Tibial artery (tissue), 4 donors: ENCODE measurements around the gene EXOSC1.

Source experiments
- DNase-seq, 2 donors: peaks; one replicate each; pipeline ENCODE4 v3.0.0-alpha.2; 2019
- H3K27ac ChIP-seq, 2 donors: fragments of 200-600 bp; sonication (generic) in 1 of 2; 1 replicate in 1 of 2; 2 replicates in 1 of 2; pipeline ENCODE4 v1.5.1; 2018 to 2019; ENCODE audit warnings: mild to moderate bottlenecking in 1 of 2
- H3K27me3 ChIP-seq, 2 donors: fragments of 200-600 bp; sonication (generic) in 1 of 2; one replicate each; pipeline versions ENCODE4 v1.5.1 to v1.6.0; 2016 to 2019
- H3K36me3 ChIP-seq, 3 donors: fragments of 200-600 bp; sonication (generic) in 2 of 3; one replicate each; pipeline ENCODE4 v1.5.1; 2016 to 2019; ENCODE audit warnings: mild to moderate bottlenecking in 2 of 3
- H3K4me1 ChIP-seq, 4 donors: fragments of 200-600 bp; sonication (generic) in 2 of 4; 1 replicate in 3 of 4; 2 replicates in 1 of 4; pipeline ENCODE4 v1.5.1; 2016 to 2019
- H3K4me3 ChIP-seq, 2 donors: fragments of 200-600 bp; sonication (generic) in 1 of 2; 1 replicate in 1 of 2; 2 replicates in 1 of 2; pipeline ENCODE4 v1.5.1; 2018 to 2019; ENCODE audit warnings: mild to moderate bottlenecking in 2 of 2
- H3K9me3 ChIP-seq, 3 donors: fragments of 200-600 bp; sonication (generic) in 1 of 3; one replicate each; pipeline ENCODE4 v1.5.1; 2016 to 2019
- intact Hi-C: fragments of 100-400 bp; cut with DNase I; formaldehyde crosslinking; loops from one replicate; pipeline ENCODE4 v1.15.0; 2023; ENCODE audit warnings: low total_unique reads
- TF ChIP-seq, protein P1 (sequence below), 2 experiments: fragments of 200-600 bp in 1 of 2; fragments of 450-650 bp in 1 of 2; IDR thresholded peaks; one replicate each; pipeline ENCODE4 v1.5.1; 2017 to 2019; ENCODE audit warnings: antibody characterized with exemption in 2 of 2, mild to moderate bottlenecking in 1 of 2, moderate library complexity in 1 of 2

Gene EXOSC1

DNA sequence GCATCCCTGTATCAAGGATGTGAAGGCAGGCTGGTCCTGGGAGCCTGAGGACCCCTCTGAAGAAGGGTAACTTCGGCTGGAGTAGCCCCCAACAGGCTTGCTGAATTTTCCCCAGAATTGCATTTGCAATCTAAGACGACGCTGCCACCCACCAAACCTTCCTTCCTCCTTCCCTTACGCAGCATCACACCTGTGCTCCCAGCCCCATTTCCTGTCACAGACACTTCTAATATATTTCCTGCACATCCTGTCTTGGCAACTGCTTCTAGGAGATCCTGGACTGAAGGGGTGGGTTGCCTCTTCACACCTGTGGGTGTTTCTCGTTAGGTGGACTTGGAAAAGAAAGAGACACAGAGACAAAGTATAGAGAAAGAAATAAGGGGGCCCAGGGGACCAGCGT lies 29.2 kb downstream of the EXOSC1 start:
- Histone ChIP-seq H3K4me1 (no peaks in the 10 kb centered on the region), H3K36me3 (no peaks in the 10 kb centered on the region), H3K27me3 (no peaks in the 10 kb centered on the region), H3K9me3 (no peaks in the 10 kb centered on the region), H3K4me3 (no peak overlapping the region), H3K27ac (no peak overlapping the region)
- intact Hi-C loops = no loop called here
- no peak for DNase-seq
- TF ChIP-seq, protein P1, sequence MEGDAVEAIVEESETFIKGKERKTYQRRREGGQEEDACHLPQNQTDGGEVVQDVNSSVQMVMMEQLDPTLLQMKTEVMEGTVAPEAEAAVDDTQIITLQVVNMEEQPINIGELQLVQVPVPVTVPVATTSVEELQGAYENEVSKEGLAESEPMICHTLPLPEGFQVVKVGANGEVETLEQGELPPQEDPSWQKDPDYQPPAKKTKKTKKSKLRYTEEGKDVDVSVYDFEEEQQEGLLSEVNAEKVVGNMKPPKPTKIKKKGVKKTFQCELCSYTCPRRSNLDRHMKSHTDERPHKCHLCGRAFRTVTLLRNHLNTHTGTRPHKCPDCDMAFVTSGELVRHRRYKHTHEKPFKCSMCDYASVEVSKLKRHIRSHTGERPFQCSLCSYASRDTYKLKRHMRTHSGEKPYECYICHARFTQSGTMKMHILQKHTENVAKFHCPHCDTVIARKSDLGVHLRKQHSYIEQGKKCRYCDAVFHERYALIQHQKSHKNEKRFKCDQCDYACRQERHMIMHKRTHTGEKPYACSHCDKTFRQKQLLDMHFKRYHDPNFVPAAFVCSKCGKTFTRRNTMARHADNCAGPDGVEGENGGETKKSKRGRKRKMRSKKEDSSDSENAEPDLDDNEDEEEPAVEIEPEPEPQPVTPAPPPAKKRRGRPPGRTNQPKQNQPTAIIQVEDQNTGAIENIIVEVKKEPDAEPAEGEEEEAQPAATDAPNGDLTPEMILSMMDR (IDR thresholded peaks at IDR 0.05) = no peak

DNA sequence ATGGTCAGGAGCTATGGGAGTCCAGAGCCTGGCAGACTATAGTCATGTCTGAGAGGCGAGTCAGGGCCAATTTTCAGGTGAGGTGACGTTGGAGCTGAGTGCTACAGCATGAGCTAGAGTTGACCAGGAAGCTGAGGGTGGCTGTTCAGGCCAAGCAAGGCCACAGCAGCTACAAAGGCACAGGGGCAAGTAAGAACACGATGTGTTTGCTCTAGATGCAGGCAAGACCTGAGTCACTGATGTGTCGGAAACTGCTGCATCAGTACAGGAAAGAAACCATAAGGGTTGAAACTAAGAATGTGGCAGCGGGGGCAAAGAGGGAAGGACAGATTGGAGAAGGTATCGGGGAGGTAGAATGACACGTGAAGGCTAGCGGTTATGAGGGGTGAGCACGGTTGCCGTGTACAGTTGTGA lies 32.9 kb downstream of the EXOSC1 start:
- no peaks in the 10 kb centered on the region for H3K36me3 ChIP-seq
- TF ChIP-seq, protein P1 (IDR thresholded peaks at IDR 0.05) = no peak
- H3K4me3 ChIP-seq = no peak overlapping the region
- H3K4me1 ChIP-seq = no peaks in the 10 kb centered on the region
- no peaks in the 10 kb centered on the region for H3K9me3 ChIP-seq
- no peaks in the 10 kb centered on the region for H3K27me3 ChIP-seq
- no peak for DNase-seq
- H3K27ac ChIP-seq = no peak overlapping the region
- intact Hi-C loops = no loop called here

DNA sequence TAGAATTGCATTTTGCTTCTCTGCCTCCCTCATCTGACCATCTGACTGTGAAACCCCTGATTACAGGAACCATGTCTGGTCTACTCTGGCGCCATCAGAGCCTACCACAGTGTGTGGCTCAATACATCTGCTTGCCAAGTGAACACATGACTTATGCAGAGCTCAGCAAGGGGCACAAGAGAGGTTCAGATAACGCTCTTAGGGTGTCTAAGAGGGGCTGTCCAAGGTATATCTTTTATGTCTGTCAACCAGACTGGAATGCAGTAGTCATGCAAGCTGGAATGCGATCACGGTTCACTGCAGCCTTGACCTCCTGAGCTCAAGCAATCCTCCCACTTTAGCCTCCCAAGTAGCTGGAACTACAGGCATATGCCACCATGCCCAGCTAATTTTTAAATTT lies 34.4 kb downstream of the EXOSC1 start:
- peaks cover 0 to 8% (median 5%) of the 10 kb centered on the region in 4 donors for H3K4me1 ChIP-seq
- TF ChIP-seq, protein P1 (IDR thresholded peaks at IDR 0.05) = no peak
- no peaks in the 10 kb centered on the region for H3K36me3 ChIP-seq
- intact Hi-C loops = no loop called here
- no peaks in the 10 kb centered on the region for H3K9me3 ChIP-seq
- H3K4me3 ChIP-seq = no peak overlapping the region
- H3K27me3 ChIP-seq = no peaks in the 10 kb centered on the region
- DNase-seq = no peak
- no peak overlapping the region for H3K27ac ChIP-seq

DNA sequence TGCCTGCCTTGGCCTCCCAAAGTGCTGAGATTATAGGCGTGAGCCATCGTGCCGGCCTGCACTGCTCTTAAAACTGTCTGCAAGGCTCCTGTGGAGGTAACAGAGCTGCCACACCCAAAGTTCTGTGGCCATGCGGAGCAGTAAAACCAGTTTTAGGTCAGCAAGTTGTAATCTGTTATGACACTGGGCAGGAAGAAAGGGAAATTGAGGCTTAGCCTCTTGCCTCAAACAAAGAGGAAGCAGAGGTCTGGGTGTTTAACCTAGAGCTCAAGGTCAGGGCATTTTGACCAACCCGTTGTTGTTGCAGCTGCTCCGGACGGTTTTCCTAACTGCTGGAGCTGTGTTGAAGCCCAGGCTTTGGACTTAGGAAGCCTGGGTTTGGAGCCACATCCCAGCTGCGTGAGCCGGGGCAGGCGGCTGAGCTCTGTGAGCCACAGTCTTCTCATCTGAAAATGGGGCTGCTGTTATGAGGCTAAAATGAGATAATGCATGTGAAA lies 37.3 kb downstream of the EXOSC1 start:
- DNase-seq = no peak
- Histone ChIP-seq H3K4me1 (peaks cover 0 to 8% (median 5%) of the 10 kb centered on the region in 4 donors), H3K27ac (no peak overlapping the region), H3K27me3 (no peaks in the 10 kb centered on the region), H3K36me3 (no peaks in the 10 kb centered on the region), H3K9me3 (no peaks in the 10 kb centered on the region), H3K4me3 (no peak overlapping the region)
- TF ChIP-seq, protein P1 (IDR thresholded peaks at IDR 0.05) = no peak
- intact Hi-C loops = no loop called here

DNA sequence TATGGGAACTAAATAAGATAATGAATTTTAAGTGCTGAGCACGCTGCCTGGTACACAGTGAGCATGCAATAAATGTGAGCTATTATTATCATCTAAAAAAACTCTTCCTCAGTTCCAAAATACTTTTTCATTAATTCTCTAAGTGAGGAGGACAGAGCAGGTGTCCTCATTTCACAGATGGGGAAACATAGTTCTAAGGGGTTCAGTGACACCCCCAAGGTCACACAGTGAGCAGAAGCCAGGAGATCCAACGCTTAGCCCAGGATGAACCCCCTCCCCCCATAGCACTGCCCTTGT lies 37.9 kb downstream of the EXOSC1 start:
- H3K36me3 ChIP-seq = no peaks in the 10 kb centered on the region
- H3K4me1 ChIP-seq = peaks cover 0 to 8% (median 5%) of the 10 kb centered on the region in 4 donors
- intact Hi-C loops = no loop called here
- no peaks in the 10 kb centered on the region for H3K9me3 ChIP-seq
- no peak overlapping the region for H3K4me3 ChIP-seq
- no peak overlapping the region for H3K27ac ChIP-seq
- TF ChIP-seq, protein P1 (IDR thresholded peaks at IDR 0.05) = no peak
- DNase-seq = no peak
- H3K27me3 ChIP-seq = no peaks in the 10 kb centered on the region
